ENCODE results near the gene CFAP99.

The CFAP99 gene

DNA sequence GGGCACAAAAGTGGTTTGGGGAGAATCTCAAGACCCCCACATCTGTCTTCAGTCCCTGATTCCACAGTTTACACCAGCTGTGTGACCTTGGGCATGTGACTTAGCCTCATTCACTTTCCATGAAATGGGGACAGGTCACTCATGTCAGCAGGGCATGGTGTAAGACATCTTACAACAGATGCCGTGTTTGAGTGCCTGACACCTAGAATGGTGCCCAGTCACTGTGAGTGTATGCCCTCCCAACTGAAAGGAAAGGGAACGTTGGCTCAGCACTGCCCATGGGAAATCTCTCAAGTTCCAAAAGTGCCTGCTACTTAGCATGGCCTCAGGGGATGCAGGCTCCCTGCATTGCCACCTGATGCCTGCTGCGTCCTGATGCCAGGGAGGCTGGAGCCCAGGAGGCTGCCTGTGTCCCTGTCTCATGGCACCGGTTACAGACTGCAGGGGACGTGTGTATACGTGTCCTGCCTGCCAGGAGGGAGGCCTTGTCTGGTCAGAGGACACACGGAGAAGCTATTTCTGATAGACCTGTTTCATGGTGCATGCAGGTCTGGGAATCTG, 82.4 kb downstream of the CFAP99 start:
- DNase-seq (ENCODE audit: low read depth in 3 of 3) = no peak

DNA sequence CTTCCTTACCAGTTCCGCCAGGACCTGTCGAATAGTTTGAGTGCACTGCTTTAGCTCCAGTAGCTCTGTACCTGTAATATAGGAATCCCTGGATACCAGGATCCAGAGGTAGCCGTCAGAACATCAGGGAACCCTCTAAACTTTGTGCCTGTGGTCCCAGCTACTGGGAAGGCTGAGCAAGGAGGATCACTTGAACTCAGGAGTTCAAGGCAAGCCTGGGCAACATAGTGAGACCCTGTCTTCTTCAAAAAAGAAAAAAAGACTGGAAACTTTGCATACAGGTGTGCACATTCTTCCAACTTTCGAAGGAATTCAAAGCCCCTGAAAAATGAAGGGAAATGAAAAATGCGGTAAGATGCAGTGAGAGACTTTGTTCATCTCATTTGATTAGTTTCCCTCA, 85.1 kb downstream of the CFAP99 start:
- no peak for DNase-seq (ENCODE audit: low read depth in 3 of 3)

- DNase-seq (ENCODE audit: low read depth in 3 of 3) = no peak
Measured at GRCh38 chr4:2507259-2507658, 88.5 kb downstream of the CFAP99 start.

GRCh38 chr4:2507855-2508254, 89.1 kb downstream of the CFAP99 start:
- DNase-seq (ENCODE audit: low read depth in 3 of 3) = no peak

- no peak for DNase-seq (ENCODE audit: low read depth in 3 of 3)
Measured at GRCh38 chr4:2510351-2511259, 91.8 kb downstream of the CFAP99 start.

DNA sequence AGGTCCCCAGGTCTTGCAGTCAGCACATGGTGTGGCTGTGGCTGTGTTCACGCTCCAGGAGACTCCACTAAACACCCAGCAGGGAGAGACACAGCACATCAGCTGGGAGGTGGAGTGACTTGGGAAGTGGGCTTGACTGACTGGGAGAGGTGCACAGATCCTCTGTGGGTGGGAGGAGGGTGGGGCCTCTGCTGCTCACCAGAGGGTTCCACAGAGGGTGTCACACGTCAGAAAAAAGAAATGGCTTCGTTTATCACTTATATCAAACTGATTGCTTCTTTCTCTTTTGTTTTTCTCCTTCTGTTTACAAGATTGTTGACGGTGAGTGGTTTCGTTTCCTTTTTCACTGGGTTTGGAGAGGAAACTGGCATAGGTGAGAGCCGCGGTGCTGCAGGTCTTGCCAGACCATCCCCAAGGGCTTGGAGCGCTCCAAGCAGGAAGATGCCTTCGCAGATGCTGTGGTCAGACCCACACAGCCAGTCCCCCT, 92.9 kb downstream of the CFAP99 start:
- no peak for DNase-seq (ENCODE audit: low read depth in 3 of 3)
